Gastrocnemius medialis (tissue), 4 donors: ENCODE data around the gene FKBP11.

Experiments used
- POLR2A ChIP-seq, 2 donors: fragments of 450-650 bp; IDR thresholded peaks; one replicate each; pipeline ENCODE4 v1.6.1; 2017; ENCODE audit warnings: antibody characterized with exemption in 2 of 2, mild to moderate bottlenecking in 2 of 2, moderate library complexity in 2 of 2
- TF ChIP-seq, protein P1 (sequence below), 5 experiments: fragments of 450-650 bp in 3 of 5; fragments of 200-600 bp in 2 of 5; sonication (generic) in 2 of 5; IDR thresholded peaks in 4 of 5; conservative IDR thresholded peaks in 1 of 5; 1 replicate in 4 of 5; 2 replicates in 1 of 5; pipeline ENCODE4 v1.5.1; 2016 to 2019; ENCODE audit warnings: antibody characterized with exemption in 5 of 5, mild to moderate bottlenecking in 3 of 5, moderate library complexity in 3 of 5

DNA sequence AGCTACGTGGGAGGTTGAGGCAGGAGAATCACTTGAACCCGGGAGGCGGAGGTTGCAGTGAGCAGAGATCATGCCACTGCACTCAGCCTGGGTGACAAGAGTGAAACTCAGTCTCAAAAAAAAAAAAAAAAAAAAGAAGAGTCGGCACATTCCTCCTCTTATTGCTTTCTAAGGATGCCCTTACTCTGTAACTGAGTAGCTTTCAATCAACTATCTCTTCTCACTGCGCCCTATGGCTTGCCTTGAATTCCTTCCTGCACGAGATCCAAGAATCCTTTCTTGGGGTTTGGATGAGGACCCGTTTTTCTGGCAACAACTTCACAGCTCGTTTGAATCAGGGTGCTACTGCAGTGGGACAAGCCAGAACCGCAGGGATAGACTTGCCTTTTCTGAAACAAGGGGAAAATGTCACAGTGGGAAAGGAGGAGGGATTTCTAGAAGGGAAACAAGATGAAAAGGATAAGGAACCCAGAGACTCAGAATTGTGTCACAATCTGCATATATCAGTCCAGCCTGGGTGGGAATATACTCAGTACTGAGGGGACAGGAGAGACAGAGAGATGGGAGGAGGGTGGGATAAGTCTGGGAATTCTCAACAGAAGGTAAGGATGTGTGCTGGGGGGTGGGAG lies 43.5 kb downstream of the FKBP11 start:
- TF ChIP-seq, protein P1, sequence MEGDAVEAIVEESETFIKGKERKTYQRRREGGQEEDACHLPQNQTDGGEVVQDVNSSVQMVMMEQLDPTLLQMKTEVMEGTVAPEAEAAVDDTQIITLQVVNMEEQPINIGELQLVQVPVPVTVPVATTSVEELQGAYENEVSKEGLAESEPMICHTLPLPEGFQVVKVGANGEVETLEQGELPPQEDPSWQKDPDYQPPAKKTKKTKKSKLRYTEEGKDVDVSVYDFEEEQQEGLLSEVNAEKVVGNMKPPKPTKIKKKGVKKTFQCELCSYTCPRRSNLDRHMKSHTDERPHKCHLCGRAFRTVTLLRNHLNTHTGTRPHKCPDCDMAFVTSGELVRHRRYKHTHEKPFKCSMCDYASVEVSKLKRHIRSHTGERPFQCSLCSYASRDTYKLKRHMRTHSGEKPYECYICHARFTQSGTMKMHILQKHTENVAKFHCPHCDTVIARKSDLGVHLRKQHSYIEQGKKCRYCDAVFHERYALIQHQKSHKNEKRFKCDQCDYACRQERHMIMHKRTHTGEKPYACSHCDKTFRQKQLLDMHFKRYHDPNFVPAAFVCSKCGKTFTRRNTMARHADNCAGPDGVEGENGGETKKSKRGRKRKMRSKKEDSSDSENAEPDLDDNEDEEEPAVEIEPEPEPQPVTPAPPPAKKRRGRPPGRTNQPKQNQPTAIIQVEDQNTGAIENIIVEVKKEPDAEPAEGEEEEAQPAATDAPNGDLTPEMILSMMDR (IDR thresholded peaks at IDR 0.05 in 4 of 5, conservative IDR thresholded peaks at IDR 0.05 in 1 of 5), result no peak
- no peak for TF ChIP-seq POLR2A (IDR thresholded peaks at IDR 0.05)
